Activated CD8-positive, alpha-beta memory T cell treated with anti-CD3 and anti-CD28 coated beads for 4 hours (primary cell): ENCODE measurements around the gene DNAH1.

ENCODE experiments used
- DNase-seq, 2 donors: peaks; one replicate each; pipeline ENCODE4 v3.0.0-alpha.2; 2020; ENCODE audit warnings: low read depth in 2 of 2

DNAH1 gene

DNA sequence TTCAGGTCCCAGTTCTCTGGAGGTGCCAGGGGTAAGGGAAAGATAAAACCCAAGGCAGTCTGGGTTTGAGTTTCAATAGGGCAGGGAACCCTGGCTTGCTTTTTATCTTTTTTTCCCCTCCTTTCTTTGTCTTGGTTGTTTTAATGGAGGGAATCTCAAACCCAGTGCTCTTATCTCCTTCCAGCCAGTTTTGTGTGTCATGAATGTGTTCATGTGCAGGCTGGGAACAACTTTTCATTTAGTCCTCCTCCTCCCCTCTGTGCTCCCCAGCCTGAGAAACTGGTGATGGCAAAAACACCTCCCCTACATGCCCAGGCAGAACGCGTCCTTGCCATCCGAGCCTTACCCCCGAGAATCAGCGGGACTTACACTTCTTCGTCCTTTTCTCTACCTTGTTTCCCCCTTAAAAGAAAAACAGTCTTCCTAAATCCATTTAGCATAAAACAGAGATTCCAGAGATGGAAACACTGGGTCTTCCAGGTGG lies 117.9 kb downstream of the DNAH1 start:
- DNase-seq, result no peak

DNA sequence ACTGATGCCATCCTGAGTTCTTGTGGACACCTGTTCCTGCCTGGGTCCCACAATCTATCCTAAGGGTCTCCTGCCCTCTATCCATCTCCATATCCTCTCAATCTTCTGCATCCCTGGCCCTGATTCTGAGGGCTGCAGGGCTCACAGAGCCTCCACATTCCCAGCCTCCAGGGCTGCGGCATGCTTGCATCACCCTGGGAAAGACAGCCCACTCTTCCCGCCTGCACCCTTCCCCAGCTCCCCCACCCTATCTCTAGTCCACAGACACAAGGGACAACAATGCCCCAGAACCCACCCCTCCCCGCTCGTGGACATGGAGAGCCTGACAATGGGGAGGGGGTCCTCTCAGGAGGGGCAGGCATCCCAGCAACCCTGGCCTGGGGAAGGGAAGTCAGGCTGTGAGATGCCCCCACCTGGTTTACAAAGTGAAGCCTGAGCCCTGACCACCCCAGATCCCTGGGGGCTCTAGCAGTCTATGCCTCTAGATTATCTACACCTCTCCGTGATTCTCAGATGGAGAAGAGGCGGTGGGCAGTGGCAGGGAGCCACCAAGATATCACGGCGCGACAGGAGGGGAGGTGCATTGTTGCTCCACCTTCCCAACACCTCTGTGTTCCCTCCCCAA lies 118.5 kb downstream of the DNAH1 start:
- no peak for DNase-seq

DNA sequence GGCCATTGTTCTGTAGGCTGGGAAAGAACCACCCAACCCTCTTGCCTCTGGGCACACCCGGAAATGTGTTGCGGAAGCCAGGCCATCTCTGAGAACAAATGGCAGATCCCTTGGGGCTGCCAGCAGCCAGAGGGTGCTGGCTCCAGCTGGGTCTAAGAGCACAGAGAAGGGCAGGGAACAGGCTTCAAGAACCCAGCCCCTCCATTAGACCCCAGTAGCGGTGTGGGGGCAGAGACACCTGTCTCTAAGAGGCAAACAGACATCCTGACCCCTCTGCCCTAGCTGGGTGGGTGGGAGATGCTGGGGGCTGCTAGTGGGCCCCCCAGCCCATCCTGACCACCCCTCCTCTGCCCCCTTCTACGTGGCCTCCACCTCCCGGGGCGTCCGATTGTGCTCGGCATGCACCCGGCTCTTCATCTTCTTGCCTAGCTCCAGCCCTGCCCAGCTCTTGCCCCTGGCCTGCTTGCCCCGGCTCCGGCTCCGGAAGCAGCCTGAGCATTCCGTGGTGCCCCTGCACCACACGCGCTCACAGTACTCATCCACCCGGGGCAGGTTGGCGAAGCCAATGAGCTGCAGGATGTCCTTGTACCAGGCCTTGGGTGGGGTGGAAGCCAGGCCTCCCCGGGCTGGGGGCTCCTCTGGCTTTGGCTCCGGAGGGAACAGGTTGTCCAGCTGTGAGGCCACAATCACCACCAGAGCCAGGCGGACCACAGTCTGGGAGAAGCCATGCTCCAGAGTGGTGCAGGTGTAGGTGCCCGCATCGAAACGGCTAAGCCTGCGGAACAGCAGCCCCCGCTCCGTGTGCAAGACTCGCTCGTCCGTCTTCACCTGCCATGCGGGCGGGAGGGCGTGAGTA lies 119.4 kb downstream of the DNAH1 start:
- no peak for DNase-seq

DNA sequence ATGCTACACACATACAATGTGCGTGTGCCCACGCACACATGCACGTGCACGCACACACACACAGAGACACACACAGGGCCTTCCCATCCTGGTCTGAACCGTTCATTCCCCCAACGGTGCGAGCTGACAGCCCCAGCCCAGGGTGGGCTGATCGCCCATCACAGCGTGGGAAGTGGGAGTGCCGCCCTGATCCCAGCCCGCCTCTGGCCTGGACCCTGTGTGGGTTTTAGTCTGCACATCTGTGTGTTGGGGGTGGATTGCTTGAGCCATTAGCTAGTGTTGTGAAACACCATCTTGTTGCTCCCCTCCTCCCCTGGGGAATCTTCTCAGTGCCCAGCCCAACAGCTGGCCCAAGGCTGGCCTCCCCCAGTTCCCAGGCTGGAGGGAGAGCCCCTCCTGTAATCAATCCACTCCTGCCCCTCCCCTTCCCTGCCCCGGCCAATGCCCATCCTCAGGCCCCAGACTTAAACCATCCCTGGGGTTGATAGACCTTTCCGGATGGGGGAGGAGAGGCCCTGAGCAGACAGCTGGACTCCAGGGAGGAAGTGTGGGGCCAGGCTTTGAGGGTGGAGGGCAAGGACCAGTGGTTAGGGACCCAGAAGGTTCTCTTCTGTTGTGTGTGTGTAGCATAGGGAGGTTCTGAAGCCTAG lies 120.5 kb downstream of the DNAH1 start:
- DNase-seq, result no peak

DNA sequence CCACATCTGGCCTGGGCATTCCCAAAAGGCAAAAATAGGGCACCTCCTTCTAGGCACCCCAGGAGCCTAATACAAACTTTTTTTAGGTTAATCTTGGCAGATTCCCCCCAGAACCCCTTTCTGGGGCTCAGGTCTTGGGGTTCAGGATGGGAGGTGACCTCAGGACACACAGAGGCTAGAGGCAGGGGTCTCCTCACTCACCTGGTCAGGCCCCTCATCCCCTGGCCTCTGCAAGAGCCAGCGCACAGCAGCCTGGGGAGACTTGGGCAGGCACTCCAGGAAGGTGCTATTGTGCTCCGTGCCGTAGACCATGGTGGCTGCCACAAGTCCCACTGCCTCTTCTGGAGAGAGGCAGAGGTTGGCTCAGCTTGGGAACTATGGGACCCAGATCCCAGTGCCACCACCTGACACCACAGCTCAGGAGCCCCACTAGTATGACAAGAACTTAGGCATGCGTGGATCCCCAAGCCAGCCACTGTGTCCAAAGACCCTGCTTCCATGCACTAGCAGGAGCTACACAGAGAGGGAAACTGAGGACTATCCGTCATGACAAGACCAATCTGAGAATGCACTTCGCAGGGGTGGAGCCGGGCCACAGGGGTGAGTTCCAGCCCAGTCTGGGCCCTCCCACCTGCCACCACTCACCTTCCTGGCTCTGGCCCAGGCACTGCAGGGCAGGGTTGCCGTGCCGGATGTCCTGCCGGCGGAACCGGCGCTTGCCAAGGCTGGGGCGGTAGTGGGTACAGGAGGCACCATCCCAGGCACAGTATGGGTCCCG lies 121.4 kb downstream of the DNAH1 start:
- no peak for DNase-seq

DNA sequence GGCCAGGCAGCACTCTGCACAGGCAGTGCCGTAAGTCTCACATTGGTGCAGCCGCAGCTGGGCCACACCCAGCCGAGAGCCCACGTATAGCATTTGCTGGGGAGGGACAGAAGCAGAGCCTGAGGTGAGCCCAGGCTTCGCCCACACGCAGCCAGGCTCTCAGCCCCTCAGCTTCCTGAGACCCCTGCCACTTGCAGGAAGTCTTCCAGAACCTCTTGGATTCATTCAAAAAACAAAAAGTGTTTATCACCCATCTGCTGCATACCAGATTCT lies 121.9 kb downstream of the DNAH1 start:
- DNase-seq, result no peak

DNA sequence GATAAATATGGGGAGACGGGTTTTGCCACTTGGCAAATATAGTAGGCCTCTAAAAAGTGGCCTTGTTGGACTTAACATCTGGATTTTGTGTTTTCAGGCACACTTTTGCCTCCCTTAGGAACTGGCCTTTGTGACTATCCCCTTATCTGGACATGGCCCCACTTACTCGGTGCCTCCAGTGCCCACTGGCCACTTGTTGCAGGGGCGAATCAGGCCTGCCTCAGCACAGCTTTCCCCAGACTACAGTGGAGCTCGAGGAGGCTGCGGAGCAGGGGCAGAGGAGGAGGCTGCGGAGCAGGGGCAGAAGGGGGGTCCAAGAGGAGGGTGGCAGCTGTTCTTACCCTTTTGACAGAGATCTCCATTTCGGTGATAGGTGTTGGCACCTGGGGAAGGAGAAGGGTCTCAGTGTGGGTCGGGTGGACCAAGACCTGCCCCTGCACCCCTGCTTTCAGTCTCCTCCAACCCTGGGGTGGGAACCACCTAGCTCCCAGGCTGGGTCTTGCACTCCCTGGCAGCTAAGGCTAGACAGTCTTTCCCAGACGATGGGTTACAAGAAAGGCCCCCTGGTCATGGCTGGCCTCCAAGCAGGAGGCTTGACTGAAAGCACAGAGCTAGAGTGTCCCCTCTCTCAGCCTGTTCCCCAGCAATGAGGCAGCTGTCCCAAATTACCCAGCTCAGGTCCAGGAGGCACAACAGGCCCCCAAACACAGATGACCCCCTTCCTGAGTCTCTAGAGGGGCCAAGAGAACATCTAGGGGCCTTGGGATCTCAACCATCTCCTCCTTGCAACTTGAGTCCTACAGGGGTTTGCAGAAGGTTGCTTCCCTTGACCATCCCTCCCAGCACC lies 122.7 kb downstream of the DNAH1 start:
- DNase-seq, result no peak

DNA sequence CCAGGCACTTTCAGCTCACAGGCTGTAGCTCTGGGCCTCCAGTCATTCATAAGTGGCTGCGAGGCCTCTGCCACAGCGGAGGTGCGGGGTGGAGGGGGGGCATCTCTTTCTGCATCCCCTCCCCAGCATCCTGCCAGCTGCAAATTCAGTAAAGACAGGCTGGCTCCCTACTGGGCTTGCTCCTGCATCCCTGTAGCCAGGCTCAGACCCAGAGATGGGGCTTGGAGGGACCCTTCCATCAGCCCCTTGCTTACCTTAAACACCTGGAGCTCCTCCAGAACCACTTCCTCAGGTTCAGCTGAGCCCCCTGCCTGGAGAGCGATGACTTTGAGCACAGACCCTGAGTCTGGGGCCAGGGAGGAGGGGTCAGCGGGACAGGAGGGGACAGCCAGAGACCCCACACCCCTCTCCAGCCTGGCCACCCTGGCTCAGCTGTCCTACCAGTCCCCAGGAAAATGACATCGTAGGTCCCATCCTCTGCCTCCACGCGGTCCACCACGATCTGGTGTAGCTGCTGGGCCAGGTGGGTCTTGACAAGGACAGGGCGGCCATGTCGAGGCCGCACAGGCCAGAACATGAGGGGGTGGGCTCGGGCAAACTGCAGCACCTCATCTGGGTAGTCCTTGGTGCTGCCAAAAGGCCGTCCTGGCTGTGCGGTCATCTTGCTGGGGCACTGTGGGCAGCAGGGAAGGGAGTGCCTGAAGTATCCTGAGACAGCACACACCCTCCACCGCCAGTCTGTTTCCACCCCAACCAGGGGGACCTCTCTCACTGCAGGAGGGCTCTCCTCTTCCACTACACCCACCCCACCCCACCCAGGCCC lies 123.5 kb downstream of the DNAH1 start:
- no peak for DNase-seq

DNA sequence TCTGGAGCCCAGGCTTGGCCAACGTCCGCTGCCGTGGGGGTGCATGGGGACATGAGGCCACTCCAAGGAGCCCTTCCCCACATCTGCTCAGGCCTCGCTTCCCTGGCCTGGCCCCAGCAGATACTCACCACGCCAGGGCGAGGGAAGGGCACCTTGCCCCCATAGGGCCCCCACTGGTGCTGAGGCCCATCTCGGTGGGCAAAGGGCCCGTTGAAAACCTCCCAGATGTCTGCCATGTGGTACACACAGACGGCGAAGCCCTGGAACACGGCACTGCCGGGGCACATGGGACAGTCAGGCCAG lies 124.1 kb downstream of the DNAH1 start:
- DNase-seq, result no peak

DNA sequence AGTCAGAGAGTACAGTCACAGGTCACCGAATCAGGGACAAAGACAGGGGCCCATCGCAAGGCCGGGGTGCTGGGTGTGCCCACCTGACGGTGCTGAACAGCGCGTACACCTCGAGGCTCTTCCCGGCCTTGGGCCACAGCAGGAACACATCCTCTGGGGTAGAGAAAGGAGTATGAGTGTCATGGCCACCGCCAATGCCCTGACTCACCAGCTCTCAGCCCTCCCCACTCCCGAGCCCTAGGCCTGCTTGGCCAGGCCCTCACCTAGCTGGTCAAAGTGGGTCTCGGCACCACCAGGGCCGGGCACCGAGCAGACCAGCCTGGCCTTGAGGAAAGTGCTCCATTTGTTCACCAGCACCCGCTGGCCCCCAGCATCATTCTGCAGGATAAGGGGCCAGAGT lies 124.6 kb downstream of the DNAH1 start:
- DNase-seq, result no peak

DNA sequence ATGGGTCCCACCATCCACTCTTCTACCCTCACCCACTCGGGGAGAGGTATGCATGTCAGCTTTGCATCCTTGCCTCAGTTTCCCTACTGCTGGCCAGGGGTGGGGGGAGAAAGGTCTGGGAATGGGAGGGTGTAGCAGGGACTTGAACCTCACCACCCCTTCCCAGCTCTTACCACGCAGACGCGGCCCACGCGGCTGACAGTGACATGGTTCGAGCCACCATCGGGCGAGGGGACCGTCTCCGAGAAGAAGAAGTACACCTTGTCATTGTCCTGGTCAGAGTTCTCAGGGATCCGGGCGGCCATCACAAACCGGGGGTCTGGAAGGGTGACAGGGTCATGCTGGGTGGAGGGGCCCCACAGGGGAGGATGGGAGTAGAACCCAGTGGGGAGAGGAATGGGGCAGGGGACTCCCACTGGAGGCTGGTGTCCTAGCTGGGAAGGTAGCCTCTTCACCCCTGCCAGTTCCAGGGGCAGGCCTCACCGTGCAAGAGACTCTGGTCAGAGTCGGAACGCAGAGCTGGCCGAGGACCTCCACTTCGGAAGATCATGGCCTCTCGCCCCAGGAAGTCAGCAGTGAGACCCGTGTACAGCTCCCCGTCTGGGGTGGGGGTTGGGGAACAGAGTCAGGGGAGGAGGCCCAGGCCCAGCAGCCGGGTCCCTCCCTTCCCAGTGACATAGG lies 125.1 kb downstream of the DNAH1 start:
- DNase-seq, result no peak

DNA sequence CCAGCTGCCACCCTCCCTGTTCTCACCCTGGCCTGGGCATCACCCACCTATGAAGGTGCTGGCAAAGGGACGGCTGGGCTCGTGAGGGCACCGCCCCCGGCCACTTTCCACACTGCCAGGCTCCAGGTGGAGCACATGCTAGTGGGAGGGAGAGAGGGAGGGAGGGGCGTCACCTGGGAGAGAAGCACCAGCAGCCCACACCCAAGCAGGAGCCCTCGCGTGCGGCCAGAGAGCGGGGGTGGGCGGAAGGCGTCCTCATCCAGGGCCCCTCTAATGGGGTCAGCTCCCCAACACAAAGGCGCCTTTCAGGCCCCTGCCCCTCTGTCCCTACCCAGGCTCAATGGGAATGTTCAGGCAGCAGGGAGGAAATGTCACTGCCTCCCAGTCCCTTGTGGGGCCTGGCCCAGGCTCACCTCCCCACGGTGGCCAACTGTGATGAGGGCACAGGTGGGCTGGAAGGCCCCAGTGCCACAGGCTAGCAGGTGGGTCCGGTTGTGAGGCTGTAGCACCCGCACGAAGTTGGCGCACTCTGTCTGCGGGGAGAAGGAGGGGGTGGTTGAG lies 125.7 kb downstream of the DNAH1 start:
- DNase-seq, result no peak

DNA sequence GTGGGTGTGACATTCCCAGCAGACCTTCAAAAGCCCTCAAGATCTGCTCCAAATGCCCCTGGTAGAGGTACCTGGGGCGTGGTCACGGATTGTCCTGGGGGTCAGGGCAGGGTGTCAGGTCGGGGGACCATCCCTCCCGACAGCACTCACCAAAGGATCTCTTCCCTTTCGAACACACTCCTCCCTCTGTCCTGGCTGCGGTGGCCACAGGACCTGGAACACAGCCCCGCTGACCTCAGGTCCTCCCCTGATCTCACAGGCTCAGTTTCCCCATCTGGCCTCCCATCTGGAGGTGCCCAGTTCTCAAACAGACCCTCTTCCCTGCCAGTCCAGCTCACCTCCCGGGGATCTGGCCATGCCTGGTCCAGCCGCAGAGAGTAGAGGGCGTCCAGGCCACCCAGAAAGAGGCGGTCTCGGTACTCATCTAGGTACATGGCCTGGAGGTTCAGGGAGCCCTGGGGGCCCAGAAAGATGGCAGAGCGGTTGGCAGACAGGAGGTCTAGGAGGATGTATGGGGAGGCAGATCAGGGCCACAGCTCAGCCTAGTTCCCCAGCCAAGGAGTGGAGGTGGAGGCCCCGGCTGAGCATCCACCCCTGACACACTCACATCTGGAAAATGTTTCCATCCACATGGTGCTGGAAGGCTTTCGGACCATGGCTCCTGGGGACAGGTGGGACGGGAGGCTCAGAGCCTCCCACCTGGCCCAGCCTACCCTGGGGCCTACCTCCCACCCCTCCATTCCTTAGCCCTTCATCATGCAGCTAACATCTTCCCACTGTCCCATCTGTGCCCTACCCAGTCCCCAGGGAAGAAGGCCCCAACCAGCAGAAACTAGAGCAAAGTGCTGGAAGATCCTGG lies 126.5 kb downstream of the DNAH1 start:
- DNase-seq, result no peak

DNA sequence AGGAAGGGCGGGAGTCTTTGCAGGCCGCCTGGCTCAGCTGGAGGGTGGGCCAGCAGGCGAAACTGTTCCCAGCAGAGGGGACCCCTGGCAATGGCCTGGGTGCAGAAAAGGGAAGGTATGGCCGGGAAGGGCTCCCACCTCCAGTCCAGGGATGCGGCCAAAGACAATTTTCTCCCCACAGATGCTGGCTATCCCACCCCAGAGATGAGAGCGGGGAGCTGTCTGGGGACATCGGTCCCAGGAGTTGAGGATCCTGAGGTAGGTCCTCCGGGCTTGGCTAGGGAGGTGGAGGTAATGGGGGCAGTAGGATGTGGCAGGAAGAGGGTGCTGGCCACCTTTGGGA lies 127.1 kb downstream of the DNAH1 start:
- no peak for DNase-seq

DNA sequence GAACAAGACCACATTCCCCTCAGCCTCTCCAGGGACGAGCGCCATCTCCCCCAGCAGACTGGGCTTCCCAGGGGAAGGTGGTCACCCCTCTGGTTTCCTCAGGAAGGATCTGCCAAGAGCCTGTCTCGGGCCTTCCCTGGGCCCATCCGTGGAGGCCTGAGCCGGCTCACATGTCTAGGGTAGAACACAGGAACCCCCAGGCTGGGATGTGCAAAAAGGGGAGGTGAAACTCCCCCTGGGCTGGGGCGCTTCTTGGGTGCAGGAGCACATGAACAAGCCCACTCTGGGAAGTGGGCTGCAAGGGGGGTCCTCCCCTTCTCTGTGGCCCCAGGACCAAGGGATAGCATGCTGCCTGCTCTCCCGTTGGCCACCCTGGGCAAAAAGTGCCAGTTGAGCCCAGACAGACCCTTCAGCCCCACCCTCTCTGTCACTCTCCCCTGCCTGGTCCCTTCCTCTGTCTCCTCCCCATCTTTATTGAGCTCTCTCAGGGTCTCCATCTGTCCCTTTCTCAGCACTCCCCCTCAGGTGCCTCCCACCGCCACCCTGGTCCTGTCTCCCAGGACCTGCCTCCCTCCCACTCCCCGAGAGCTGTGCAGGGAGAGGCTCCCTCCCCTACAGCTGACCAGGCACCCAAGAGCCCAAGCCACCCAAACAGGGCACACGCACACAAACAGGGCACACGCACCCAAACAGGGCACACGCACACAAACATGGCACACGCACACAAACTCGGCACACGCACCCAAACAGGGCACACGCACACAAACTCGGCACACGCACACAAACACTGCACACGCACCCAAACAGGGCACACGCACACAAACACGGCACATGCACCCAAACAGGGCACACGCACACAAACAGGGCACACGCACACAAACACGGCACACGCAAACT lies 127.9 kb downstream of the DNAH1 start:
- DNase-seq, result no peak

DNA sequence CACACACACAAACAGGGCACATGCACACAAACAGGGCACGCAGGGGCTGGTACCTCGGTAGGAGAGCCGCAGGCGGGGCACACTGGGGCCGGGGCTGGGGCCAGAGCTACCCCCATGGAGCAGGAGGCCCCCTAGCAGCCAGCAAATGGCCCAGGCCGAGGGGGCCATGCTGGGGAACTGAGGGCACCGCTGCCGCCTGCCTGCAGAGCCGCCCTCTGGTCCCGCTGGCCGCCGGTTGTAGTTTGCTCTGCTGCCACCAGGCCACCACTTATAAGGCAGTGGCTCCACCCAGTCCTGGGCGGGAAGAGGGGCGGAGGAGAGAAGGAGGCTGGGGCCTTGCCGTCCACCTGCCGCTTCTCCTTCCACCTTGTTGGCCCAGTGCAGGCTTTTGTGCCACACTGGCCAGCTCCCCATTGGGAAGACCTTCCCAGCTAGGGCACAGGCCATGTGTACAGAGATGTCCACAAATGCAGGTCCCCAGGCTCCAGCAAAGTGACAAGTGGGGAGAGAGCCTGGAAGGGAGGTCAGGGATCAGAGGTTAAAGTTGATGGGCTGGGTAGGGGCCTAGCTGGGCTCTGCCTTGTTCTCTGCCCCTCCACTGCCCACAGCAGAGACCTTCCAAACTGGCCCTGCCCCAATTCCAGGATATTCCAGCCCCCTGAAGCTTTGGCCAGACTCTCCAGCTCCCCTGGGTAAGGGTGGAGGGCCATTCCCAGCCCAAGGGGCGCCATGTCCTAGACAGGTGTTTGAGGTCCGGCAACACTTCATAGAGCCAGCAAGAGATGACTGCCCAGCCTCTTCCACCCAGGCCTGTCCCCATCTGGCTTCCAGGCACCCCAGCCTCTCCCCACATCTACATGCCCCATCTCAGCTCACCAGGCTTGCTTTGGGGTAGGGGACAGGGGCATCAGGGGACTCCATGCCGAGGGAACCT lies 129.0 kb downstream of the DNAH1 start, which contains the start of gene SEMA3G:
TSS of gene SEMA3G (minus strand) at position 244 of the 934 bp plus-strand sequence. CDS start at position 168, 76 bp downstream.
- DNase-seq, result peak in 1 of 2 donors; percentile 30

DNA sequence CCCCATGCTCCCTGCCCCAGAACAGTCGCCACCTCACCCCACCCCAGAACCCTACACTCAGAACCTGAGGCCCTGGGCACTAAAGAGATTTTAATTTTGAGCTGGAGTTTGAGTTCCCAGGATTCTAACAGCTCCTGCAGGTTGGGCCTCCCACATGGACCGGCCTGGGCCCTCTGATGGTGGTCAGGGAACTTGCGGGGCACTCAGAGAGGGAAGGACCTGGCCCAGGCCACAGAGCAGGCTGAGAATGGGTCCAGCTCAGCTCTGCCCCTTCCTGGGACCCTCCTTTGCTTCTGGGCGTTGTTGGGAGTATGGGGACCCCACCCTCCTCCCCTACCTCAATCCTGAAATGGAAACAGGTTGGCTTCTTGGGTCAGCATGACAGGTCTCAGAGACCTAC lies 129.9 kb downstream of the DNAH1 start:
- no peak for DNase-seq
